HG02763 (cell line): ENCODE measurements around the gene SSC4D.

Experiments used
- ATAC-seq: cut with Tn5 transposase; IDR thresholded peaks from one replicate; pipeline ENCODE4 v1.9.1; 2021; ENCODE audit warnings: mild to moderate bottlenecking, moderate library complexity; ENCODE audit not compliant: unreplicated experiment

SSC4D gene

DNA sequence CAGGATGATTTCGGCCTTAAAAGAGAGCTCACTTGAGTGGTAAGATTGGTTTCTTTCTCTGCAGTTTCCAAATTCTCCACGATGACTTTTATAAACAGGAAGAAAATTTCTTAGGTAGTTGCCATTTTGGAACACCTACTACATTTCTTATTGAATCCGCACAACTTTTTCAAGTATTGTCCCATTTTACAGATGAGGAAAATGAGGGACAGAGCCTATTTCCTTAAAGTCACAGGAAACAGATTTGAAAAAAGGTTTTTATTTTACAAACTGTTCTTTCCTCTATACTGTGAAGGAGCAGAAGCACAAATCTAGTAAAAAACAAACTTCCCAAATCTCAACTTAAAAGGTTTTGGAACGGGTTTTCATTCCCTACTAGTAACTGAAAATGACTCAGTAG lies 53.4 kb downstream of the SSC4D start:
- ATAC-seq, result no peak

DNA sequence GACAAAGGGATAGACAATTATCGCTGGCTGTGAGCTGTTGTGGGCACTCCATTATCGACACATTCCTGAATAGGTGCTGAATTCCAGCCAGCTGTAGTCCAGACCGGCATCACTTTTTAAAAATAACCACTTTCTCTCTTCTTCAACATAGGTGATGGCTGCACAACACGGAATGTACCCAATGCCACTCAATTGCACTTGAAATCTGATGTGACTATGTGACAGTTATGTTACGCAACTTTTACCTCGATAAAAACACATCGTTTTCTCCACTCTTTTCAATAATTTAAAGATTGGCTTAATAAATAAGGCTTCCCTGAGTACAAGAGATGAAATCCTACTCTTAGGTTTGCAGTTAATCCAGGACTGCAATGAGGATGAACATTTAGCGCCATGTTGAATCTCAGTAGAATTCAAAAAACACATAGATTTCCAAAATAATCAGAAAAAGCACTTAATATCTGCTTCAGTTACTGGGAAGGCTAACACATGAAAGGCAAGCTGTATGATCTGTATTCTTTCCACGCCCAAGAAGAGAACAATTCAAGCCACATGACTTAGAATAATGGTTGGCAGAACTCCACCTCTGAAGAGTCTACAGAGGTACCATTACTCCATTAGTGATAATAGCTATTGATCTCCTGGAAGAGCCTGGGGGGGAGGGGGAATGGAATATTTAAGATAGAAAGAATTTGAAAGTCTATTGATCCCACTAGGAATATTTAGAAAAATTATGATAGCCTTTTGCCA lies 54.3 kb downstream of the SSC4D start:
- ATAC-seq, result no peak

DNA sequence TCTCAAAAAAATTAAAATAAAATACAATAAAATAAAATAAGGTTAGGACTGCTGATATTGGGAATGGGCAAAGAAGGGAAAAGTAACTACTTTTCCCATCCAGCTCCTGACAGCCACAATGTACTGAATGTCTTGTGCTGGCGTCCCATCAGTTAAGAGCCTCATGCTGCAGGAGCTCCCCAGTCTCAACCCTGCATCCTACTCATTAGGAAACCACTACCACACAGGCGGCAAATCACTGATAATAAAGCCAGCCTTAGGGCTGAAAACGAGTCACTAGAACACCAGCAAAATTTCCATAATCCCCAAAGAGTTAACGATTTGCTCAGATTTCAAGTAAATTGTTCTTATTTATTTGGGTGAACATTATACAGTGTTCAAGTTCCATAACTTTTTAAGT lies 55.0 kb downstream of the SSC4D start:
- no peak for ATAC-seq

DNA sequence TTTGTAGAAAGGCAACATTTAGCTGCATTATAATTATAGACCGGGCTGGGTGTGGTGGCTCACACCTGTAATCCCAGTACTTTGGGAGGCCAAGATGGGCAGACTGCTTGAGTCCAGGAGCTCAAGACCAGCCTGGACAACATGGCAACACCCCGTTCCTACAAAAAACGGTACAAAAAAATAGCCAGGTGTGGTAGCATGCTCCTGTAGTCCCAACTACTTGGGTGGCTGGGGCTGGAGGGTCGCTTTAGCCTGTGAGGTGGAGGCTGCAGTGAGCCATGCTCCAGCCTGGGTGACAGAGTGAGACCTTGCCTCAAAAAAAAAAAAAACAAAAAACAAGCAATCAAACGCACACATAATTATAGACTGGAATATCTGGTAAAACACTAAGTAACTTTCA lies 55.8 kb downstream of the SSC4D start:
- no peak for ATAC-seq

DNA sequence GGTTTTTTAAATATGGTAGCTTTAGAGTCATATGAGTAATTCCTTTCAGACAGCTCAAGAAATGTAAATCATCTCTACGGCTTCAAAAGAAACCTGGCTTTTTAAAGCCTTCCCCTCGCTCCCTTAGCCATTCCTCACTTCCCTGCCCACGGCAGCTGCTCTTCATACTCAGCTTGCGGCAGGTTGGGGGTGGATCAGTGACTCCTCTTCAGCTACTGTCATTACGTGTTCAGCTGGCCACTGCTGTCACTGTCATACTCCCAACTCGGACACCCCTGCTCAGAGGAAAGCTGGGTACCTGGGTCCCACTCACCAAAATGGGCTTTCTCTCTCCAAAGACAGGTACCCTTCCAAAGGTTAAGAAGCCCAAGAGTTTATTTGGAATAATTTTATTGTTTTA lies 57.3 kb downstream of the SSC4D start:
- no peak for ATAC-seq

DNA sequence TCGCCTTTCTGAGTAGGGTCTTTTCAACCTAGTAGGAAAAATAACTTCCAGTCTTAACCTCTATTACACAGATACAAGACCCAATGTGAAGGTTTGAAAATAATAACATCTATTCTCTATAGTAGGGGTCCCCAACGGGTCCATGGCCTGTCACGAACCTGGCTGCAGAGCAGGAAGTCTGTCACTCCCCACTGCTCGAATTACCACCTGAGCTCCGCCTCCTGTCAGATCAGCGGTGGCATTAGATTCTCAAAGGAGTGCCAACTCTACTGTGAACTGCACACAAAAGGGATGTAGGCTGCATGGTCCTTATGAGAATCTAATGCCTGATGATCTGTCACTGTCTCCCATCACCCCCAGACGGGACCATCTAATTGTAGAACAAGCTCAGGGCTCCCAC lies 58.1 kb downstream of the SSC4D start:
- no peak for ATAC-seq

DNA sequence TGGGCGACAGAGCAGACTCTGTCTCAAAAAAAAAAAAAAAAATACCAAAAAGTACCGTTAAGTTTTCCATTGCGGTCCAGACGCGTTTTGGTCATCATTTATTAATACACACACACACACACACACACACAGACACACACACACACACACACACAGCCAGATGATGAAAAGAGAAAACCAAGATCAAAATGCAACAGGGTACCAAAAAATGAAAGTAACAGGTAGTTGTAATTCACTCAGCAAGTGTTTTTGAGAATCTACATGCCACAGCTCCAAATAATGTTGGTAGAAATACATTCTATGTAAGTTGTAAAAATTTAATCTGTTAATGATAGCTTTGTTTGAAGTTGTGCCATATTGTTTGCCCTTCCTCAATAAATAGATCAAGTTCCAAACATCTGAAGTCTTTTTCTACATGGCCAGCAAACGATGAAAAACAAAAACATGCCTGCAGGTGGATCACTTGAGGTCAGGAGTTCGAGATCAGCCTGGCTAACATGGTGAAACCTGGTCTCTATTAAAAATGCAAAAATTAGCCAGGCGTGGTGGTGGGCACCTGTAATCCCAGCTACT lies 60.1 kb downstream of the SSC4D start:
- no peak for ATAC-seq

DNA sequence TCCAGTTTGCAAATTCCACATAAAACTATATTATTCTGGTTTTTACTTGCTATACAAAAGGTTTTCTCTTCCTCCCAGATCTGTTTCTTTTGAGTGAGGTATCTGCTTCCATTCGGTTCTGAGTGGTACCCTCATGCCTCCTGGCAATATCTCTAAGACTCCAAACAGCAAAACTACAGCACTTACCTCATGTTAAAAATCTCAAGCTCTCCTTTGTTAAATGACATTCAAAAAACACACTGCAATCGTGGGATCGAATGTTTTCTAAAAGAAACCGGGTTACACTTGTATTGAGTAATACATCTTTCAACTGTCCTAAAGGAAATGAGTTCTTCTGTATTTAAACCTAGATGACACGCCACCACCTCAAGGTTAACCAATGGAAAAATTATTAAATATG lies 61.8 kb downstream of the SSC4D start:
- no peak for ATAC-seq

DNA sequence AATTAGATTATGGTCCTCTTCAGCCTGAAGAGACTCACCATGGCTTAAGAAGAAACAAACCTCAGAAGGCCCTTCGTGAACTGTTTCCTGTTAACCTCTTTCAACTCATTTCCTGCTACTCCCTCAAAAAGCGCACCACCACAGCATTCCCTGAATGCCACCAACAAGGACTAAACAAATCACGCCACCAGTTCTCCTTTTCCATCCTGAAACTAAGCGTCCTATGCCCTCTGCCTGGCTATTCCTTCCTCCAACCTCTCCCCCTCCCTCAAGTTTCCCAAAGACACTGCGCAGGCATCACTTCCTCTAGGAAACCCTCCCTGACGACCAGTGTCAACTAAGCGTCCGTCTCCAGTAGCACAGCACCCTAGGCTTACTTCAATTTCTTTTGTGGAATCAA lies 62.7 kb downstream of the SSC4D start:
- ATAC-seq, result no peak

DNA sequence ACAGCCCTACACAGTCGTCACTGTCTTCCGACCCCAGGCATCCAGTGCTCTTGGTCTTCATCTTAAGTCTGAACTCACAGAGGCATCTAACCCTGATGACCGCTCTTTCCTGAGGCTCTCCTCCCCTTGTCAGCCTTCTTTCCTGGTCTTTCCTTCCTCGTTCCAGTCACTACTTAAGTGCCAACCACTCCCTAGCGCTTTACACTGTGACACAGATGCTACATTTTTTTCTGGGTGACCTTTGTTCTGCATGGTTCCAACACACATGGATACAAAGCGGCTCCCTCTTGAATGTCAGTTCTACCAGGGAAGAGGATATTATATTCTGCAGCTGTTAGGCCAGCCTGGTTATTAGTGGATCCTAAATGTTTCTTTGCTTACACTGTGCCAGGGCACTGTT lies 63.4 kb downstream of the SSC4D start:
- ATAC-seq, result no peak

DNA sequence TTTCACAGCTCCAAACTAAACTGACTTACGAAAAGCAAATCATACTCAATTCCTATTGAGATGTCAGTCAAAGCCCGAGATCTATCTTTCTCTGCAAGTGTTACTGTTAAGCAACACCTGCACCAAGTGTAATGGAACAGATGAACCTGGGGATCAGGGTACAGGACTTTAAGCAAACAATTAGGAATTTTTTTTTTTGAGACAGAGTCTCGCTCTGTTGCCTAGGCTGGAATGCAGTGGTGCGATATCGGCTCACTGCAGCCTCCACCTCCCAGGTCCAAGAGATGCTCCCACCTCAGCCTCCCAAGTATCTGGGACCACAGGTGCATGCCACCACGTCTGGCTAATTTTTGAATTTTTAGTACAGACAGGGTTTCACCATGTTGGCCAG lies 65.6 kb downstream of the SSC4D start:
- no peak for ATAC-seq

DNA sequence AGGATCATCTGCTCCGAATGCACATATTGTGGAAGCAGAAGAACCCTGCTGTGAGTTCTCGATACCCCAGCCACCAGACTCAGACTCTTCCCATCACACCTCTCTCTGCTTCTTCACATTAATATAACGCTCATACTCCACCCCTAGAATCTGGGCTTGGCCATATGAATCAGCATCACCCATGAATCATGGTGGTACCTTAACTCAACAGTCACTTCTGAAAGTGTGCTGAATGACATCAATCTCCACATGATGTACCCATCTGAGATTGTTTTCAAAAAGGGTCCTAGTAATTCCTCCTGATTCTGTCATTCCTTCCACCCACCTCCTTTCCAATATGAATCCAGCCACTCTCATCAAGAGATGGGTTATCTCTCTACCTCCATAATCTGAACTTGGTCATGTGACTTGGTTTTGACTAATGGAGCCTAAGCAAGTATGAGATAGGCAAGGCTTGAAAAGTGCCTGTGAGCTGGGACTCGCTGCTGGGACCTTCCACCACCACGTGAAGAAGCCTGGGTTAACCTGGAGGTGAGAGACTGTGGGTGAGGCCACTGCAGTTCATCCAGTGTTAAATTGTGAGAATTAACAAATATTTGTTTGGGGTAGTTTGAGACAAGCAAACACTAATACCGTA lies 66.1 kb downstream of the SSC4D start:
- ATAC-seq, result no peak

DNA sequence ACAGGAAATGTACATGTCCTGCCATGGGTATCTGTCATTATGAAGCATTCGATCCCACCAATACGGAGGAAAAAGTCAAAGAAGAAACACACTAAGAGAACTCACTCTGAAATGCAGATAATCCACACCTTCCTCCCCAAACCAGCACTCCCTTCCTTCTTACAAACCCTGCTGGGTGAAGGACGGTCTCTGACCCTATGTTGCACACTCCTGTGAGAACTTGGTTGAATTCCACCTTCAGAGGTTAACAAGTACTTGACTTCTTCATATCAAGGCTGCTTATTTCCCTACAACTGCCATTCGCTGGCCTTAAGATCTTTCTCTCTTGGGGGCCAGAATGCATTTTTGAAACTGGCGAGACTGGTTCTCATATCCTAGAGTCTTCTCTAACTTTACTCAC lies 67.3 kb downstream of the SSC4D start:
- no peak for ATAC-seq

DNA sequence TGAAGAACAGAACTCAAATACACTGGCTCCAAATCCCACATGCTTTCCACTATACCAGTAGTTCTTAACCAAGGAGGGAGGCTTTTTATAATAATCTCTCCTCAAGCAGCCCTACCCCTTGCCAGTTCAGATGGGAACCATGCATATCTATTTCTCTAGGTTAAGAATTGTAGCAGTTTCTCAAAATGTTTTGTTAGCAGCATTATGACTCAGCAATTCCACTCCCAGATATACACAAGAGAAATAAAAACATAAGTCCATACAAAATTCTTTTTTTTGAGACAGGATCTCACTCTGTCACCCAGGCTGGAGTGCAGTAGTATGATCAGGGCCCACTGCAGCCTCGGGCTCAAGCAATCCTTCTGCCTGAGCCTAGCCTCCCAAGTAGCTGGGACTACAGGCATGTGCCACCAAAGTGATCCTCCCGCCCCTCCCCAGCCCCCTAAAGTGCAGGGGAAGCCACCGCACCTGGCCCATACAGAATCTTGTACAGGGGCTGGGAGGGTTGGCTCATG lies 68.8 kb downstream of the SSC4D start:
- no peak for ATAC-seq
